HG03439 (cell line): Measurements from ENCODE around the gene CFAP91.
"Not testable (repeated sequence)": the region's sequence is repeated elsewhere in the genome, so short reads cannot be mapped to it uniquely, and the experiment has no call there.

Source experiments
- ATAC-seq: cut with Tn5 transposase; IDR thresholded peaks from one replicate; pipeline ENCODE4 v1.9.1; 2021; ENCODE audit warnings: mild to moderate bottlenecking, moderate library complexity; ENCODE audit not compliant: unreplicated experiment

Gene CFAP91

DNA sequence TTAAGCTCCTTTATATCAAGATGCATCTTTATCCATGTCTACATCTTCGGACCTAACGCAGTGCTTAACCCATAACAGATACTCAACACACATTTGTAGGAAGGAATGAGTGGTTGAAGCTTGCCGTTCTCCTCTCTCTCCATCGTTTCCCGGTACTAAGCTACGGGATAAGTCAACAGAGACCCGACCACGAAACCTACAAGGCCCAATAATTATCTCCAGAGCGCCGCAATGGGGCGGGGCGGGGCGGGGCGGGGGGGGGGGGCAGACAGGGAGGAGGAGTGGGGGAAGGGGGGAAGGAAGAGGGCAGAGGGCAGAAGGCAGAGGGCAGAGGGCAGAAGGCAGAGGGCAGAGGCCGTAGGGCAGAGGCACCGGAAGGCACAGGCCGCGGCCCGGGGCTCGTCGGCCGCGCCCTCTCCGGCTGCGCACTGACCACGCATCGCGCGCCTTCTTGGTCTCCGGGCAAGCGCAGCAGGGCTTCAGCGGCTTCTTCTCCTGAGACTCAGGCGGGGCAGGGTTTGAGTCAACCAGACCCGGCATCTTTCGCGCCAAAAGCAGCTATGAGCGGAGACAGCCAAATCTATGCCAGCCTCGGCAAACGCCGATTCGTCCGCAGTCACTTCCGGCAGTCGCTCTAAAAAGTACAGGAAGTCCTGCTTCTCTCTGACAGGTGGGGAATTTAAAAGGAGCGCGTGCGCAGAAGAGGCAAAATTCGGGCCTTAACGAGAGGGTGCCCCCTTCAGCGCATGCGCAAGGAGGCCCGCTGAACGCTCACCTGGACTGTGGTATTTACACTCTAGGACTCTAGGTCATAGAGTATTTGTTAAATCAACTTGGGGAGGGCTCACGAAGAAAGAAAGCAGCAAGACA lies 25.8 kb upstream of the CFAP91 start, which contains the start of gene COX17:
COX17 (minus strand) TSS at position 636 of the 870 bp plus-strand sequence; CDS start at position 540, 96 bp downstream.
- ATAC-seq, result peak; percentile 90

DNA sequence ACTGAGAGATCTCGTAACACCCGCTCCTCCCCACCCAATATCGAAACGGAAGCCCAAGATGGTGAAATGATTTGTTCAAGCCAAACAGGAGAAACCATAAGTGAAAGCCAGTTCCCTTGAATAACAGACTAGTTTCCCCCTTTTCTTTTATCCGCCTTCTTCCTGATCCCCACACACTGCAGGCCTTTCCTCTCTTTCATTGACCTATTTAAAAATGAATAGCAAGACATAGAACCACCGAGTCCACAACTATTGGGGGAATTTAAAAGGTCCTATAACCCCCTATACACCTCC lies 25.2 kb upstream of the CFAP91 start:
- no peak for ATAC-seq

DNA sequence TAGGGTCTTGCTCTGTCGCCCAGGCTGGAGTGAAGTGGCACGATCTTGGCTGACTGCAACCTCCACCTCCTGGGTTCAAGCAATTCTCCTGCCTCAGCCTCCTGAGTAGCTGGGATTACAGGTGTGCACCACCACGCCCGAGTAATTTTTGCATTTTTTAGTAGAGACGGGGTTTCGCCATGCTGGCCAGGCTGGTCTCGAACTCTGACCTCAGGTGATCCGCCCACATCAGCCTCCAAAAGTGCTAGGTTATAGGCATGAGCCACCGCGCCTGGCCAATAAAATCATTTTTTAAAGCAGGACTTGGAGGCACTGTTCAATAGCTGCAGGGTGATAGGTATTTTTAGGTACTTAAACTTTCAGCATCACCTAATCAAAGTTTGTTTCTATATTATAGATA lies 24.6 kb upstream of the CFAP91 start:
- ATAC-seq, result not testable (repeated sequence)

DNA sequence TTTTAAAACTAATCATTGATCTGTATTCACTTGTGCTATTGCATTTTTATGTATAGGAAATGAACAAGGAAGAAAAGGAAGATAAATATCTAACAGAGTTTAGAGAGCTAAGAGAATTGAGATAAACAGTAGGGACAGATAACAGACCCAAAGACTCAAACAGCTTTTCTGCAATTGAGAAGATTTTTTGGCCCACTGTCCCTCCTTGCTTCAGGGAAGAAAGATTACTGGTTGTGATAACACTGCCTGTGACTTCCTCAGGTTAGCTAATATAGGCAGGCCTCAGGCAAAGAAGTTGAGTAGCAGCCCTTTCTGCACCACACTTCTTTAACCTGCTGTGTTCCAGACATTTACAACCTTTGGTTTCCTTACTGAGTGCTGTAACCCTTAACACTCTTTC lies 22.9 kb upstream of the CFAP91 start:
- ATAC-seq, result no peak

DNA sequence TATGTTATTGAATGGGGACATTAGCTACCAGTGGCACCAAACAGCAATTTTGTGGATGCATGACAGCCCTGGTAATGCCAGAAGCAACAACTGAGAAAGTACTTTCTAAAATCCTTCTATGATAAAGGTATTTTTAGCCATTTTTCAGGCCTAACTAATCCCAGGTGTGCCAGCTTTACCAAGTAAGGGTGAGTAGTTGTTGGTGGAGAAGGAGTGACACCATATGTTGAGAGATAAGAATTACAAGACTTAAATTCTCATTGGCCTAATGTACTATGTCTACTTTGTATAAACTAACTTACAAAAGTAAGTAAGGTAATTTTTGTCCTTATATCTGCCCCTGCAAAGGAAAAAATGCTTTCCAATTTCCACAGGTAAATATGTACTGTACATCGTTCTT lies 21.5 kb upstream of the CFAP91 start:
- ATAC-seq, result no peak

DNA sequence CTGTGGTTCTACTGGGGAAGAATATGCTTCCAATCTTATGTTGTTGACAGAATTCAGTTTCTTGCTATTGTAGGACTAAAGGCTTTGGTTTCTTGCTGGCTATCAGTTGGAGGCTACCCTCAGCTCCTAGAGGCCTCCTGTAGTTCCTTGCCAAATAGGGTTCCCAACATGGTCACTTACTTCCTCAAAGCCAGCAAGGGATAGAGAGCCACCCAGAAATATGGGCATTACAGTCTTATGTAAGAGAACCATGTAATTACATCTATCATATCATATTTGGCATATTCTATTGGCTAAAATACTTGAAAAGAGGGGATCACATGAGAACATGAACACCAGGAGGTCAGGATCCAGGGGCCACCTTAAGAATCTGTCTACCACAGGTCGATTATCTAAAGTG lies 19.4 kb upstream of the CFAP91 start:
- no peak for ATAC-seq

DNA sequence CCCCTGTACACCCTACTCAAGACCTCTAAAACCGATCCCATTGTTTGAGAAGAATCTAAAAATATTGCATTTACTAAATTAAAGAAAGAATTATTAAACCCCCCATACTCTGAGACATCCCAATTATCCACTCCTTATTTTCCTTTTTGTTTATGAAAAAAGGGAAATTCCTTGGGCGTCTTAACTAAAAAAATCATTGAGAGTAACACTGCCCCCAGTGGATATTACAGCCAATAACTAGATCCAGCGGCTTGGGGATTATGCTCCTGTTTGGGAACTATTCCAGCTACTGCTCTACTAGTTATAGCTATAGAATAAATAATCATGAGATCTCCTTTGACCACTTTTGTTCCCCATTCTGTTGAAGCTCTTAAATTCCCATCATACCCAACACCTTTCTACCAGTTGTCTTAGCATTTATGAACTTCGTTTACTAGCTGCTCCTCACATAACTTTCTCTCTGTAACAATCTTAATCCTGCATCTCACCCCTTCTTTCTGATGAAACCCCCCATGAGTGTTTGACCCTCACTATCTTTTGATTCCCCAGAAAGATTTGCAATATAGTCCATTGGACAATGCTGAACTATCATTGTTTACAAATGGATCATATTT lies 12.7 kb upstream of the CFAP91 start:
- ATAC-seq, result no peak

DNA sequence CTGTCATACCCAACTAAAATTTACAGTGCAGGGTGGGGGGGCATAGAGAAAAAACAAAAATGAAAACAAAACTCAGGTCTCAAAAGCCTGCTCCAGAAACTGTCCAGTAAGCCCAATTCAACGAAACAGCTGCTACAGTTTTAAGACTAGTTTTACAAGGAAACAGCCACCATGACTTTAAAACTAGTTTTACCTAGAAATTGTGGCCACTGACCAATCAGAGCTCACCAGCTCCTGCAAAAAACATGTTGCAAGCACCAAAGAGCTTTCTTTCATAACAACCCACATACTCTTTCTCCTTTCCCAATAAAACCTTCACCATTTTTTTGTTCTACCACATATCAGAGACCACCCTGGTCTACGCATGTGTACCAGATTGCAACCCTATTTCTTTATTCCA lies 7.3 kb upstream of the CFAP91 start:
- ATAC-seq, result no peak

DNA sequence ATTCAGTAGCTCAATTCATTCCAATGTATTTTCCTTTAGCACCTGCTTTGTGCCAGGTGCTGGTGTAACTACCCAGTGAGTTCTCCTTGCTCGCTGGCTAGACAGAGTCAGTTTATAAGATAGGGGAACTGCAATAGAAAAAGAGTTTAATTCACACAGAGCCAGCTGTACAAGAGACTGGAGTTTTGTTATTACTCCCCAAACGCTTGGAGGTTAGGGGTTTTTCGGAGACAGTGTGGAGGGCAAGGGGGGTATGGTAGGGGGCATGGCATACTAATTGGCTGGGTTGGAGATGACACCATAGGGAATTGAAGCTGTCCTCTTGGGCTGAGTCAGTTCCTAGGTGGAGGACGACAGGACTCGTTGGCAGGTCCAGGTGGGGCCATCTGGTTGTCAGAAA lies 5.4 kb upstream of the CFAP91 start:
- no peak for ATAC-seq

DNA sequence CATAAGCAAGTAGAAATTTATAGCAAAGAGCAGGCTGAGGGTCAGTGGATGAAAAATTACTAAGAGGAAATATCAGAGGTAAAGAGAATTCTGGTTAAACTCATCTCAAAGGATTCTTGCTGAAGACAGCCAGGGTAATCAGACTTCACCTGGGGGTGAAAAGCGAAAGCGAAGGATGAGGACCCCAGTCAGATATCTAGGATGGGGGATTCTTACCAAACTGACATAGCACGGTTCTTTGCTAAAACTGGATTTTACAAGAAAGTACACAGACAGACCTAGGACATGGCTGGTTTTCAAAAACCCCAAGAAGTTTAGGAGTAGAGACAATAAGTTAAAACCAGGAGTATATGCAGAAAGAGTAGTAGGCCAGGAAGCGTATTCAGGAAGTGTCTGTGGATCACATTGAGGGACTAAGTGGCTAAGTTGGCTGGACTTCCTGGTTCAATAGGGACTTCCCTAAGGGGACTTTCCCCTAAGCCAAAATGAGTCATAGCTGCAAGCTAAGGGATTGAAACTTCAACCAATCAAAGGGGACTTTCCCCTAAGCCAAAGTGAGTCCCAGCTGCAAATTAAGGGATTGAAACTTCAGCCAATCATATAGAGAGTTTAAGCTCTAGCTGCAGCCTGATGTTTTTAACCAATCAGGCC lies 2.4 kb upstream of the CFAP91 start:
- ATAC-seq, result peak; percentile 53

DNA sequence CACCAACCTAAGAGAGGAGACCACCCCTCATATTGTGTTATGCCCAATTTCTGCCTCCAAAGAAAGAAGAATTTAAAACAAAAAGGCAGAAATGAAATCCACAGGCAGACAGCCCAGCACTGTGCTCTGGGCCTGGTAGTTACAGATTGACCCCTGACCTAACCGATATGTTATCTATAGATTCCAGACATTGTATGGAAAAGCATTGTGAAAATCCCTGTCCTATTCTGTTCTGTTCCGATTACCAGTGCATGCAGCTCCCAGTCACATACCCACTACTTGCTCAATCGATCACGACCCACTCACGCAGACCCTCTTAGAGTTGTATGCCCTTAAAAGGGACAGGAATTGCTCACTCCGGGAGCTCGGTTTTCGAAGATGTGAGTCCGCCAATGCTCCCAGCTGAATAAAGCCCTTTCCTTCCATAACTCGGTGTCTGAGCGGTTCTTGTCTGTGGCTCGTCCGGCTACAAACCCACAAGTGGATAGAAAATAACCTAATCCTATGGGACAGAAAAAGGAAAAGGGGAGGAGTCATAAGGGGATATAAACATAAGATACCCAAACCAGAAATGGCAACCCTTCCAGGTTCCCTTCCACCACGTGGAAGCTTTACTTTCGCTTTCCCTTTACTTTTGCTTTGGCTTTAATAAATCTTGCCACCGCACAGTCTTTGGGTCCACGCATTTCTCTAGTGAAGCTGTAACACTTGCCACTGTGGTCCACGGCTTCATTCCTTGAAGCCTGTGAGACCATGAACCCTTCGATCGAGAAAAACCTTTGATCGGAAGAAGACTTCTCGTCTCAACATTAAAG lies 1.7 kb upstream of the CFAP91 start:
- peak; percentile 8 for ATAC-seq

DNA sequence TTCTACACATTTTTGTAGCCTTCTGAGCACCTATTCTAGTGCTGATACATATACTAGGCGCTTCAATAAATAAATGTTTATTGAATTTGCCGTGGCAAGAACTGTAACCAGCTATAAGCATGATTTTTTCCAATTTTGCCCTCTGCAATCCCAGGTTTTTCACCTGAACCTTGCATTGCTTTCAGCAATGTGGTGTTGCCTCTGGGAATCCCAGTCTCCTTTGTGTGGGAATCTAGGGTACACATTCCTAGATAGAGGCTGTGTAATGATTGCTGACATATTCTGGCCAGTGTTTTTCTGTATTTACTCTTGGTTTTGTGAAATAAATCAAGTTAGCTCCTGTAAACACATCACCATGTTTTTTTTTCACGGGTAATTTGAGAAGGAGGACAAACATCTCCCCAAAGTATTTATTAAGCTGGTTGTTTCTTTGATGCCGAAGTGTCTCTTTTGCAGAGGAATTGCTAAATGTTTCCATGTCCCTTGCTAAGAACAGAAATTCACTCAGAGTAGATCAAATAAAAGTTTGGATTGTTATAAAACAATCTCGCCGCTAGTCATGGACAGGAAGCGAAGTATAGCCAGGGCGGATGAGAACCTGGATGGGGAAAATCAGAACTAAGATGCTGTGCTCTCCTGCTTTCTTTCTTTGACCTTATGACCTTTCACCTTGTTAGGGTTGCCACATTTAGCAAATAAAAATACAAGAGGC lies 1.2 kb downstream of the CFAP91 start:
- ATAC-seq, result no peak

DNA sequence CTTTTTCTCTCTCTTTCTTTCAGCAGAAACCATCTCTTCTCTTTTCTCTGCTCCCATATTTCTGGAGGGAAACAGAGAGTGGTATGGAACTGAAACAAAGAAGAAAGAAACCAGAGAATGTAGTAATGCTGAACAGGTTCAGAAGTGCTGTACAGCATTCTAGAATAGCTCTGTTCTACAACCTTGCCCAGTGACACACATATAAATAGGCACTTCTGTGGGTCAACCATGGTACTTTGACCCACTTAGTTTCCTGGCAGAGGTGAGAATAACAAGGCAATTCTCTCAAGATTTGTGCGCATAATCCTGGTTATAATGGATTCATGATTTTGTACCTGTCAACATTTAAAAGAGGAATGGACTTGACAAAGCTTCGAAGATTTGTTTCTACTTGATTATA lies 12.3 kb downstream of the CFAP91 start:
- no peak for ATAC-seq

DNA sequence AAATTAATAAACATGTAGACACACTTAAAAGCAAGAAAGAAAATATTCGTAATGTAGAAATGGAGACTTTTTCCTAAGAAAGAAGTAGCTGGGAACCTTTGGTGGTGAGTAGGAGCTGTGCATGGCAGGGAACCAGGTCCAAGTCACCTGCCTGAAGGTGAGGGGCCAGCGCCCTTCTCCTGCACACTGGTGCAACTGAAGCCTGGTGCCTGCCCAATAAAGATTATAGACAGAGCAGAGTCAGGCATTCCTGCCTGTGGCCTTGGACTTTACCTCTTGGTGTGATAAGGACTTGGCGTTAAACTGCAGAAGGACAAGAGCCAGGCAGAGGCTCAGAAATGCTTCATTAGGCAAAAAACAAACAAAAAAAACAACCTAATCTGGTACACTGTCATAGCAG lies 14.2 kb downstream of the CFAP91 start:
- ATAC-seq, result no peak

DNA sequence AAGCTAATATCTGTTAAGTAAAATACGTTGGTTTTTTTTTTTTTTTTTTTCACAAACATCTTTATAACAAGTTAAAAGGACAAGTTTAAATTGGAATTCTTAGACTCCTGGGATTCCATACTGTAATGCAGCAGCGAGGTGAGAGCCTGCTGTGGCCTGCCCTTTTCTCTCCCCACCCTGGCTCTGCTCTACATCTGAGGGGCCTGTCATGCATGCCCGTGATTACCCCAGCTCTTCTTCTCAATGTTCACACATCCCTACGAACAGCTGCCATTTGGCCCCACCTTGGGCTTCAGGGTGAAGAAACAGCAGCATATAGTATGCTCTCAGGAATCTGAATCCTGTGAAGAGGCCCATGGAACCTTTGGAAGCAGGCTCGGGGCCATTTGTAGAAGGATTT lies 14.7 kb downstream of the CFAP91 start:
- ATAC-seq, result no peak

DNA sequence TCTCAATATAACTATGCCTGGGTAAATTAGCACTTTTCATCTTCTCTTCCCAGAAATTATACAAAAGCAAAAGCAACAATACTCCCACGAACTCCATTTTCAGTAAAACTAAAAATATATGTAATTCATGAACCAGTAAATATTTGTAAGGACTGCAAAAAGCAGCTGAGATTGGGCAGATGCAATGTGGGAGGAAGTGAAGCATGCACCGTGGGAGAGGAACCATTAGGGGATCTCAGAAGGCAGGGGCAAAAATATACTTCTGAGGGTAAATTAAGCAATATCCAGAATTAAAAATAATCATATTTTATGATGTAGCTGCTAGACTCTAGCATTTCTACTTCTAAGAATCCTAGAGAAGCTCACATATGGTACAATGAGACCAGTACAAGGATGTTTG lies 20.2 kb downstream of the CFAP91 start:
- ATAC-seq, result no peak

DNA sequence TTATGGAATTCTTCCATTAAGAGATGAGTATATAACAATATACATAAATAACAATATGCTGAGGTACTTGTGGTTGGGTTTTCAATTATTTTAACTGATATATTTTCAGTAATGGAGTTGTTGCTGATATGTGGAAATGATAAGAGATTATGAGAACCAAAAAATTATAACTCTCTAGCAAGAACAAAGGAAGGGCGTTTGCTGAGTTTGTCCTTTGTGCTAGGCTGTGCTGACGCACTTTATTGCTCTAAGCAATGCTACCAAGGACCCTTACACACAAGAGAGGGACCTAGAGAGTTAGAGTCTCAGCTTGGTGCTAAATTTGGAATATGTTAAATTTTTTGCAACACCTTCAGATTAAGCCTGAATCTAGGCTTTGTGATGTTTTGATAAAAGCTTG lies 24.1 kb downstream of the CFAP91 start:
- no peak for ATAC-seq

DNA sequence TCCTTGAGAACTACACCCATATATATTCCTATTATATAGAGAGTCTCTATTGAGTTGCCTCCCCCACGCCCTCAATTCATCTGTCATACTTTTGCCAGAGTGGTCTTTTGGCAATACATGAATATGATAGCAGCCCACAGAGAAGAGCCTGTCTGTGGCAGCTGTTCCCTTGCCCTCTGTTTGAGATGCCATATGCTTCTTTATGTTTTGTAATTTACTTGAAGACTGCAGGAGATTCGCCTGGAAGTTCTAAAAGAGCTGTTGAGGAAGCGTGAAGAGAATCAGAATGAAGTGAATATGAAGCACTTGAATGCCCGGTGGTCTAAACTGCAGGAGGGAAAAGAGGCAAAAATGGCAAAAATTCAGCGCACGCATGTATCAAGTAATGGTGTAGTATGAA lies 27.2 kb downstream of the CFAP91 start:
- ATAC-seq, result no peak

DNA sequence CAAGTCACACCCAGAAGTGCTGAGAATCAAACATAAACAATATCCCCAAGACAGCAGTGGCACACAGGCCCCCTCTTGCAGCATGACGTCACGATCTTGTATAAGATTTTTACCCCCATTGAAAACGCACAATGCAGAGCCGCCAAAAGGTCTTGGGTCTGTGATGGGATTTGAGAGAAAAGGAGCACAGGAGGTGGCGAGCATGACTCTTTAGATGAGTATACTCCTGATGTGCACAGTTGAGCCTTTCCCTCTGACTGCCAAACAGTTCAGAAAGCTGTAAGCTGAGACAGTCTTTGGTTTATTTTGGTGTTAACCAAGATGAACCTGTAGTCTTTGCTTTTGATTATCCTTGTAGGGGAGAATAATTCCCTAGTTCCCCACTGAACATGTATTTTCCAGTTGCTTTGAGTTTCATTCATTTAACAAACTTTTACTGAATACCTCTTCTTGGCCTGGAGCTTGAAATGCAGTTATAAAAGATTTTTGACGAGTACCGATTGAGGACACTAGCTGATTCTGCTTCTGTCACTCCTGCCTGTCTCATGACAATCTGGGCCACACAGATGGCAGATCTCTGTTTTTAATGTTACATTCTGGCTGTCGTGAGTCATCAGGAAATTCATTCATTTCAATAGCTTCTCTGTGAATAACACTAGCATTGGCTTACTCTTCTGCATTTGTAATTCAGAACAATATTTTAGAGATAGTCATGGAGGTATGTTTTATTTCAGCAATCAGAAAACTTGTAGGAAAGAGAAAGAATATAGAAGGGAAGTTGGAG lies 28.9 kb downstream of the CFAP91 start:
- no peak for ATAC-seq

DNA sequence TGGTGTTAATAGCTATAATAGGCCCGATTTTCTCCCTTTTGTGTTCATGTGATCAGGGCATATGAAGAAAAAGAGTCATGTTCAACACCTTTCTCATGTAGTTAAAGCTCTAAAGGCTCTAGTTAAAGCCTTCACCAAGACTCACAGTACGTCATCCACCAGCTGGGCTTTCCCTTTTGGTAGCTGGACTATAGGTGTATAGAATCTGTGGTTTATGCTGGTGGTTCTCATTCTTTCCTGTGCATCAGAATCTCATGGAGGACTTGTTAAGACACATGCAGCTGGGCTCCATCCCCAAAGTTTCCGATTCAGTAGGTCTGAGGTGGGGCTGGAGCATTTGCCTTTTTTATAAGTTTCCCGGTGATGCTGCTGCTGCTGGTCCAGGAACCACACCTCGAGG lies 31.0 kb downstream of the CFAP91 start:
- ATAC-seq, result no peak
